Measurements from ENCODE around the gene PGAP2. TPM values are rescaled to one million over a fixed set of nuclear protein-coding genes. Genes with fewer than 3 reads are reported as not detected.
"Not testable (repeated sequence)": the region's sequence is repeated elsewhere in the genome, so short reads cannot be mapped to it uniquely, and the experiment has no call there.

The PGAP2 gene
- total and polyA plus RNA-seq, 7 experiments from 2014 or later: 20.8 to 28.3 (median 26.1) TPM

GRCh38 chr11:3781423-3781822 lies 26.9 kb upstream of the PGAP2 start:
- Mint-ChIP-seq H3K9me3 (peaks cover 0 to 2% (median 0%) of the 10 kb centered on the region in 11 donors), H3K4me3 (peak overlapping the region in 2 of 10 donors; percentile 21 to 51), H3K27ac (peak overlapping the region in 7 of 9 donors; percentile 11 to 95 (median 72)), H3K27me3 (no peaks in the 10 kb centered on the region), H3K4me1 (peaks cover 21 to 56% (median 51%) of the 10 kb centered on the region in 7 donors), H3K36me3 (peaks cover 6 to 36% (median 28%) of the 10 kb centered on the region in 5 donors)
- H3K36me3 ChIP-seq (ENCODE audit: control insufficient read depth in 2 of 3, insufficient read depth in 3 of 3, low read length in 3 of 3): peaks cover 10 to 42% (median 13%) of the 10 kb centered on the region in 3 experiments
- H3K4me3 ChIP-seq (ENCODE audit: low read length): no peak overlapping the region
- H3K27ac ChIP-seq (ENCODE audit: low read depth, low read length): no peak overlapping the region
- no peaks in the 10 kb centered on the region for H3K9me3 ChIP-seq (ENCODE audit: control insufficient read depth in 2 of 3, low read length in 3 of 3)
- ATAC-seq: no peak
- ChIA-PET CTCF (interaction anchor here (0.6 to 1.5 kb wide), 3 partner anchors 27 to 307 kb away, joined by 3 to 5 read pairs (median 3); partner anchors contain the start of gene PGAP2), POLR2A (interaction anchor here (0.6 kb wide), 2 partner anchors 26 to 246 kb away, joined by 3 to 4 read pairs; no protein-coding TSS in a partner anchor)
- H3K4me1 ChIP-seq (ENCODE audit: control insufficient read depth in 2 of 2, insufficient read depth in 2 of 2, low read length in 2 of 2): peaks cover 16 to 20% of the 10 kb centered on the region in 2 donors
- intact Hi-C loops (cut with micrococcal nuclease): no loop called here
- no peak for DNase-seq
- no peaks in the 10 kb centered on the region for H3K27me3 ChIP-seq (ENCODE audit: control insufficient read depth in 2 of 2, insufficient read depth in 2 of 2, low read length in 2 of 2)

GRCh38 chr11:3782963-3783362 lies 25.4 kb upstream of the PGAP2 start:
- intact Hi-C loops (cut with micrococcal nuclease): no loop called here
- POLR2A ChIA-PET: interaction anchor here (0.7 to 1.6 kb wide), 3 partner anchors 15 to 1014 kb away, joined by 3 to 5 read pairs (median 4); partner anchors contain the start of genes NUP98 and STIM1
- Histone ChIP-seq H3K27ac (ENCODE audit: low read depth, low read length) (no peak overlapping the region), H3K9me3 (ENCODE audit: control insufficient read depth in 2 of 3, low read length in 3 of 3) (no peaks in the 10 kb centered on the region), H3K4me3 (ENCODE audit: low read length) (no peak overlapping the region), H3K27me3 (ENCODE audit: control insufficient read depth in 2 of 2, insufficient read depth in 2 of 2, low read length in 2 of 2) (no peaks in the 10 kb centered on the region), H3K4me1 (ENCODE audit: control insufficient read depth in 2 of 2, insufficient read depth in 2 of 2, low read length in 2 of 2) (peaks cover 16 to 25% of the 10 kb centered on the region in 2 donors), H3K36me3 (ENCODE audit: control insufficient read depth in 2 of 3, insufficient read depth in 3 of 3, low read length in 3 of 3) (peaks cover 6 to 29% (median 13%) of the 10 kb centered on the region in 3 experiments)
- no peak for ATAC-seq
- H3K36me3 Mint-ChIP-seq: peaks cover 6 to 33% (median 23%) of the 10 kb centered on the region in 5 donors
- no peaks in the 10 kb centered on the region for H3K27me3 Mint-ChIP-seq
- H3K4me1 Mint-ChIP-seq: peaks cover 34 to 68% (median 66%) of the 10 kb centered on the region in 7 donors
- peak overlapping the region in 5 of 10 donors; percentile 6 to 32 (median 30) for H3K4me3 Mint-ChIP-seq
- CTCF ChIA-PET: interaction anchor here (1.3 to 1.5 kb wide), 2 partner anchors 13 to 66 kb away, joined by 3 read pairs; no protein-coding TSS in a partner anchor
- H3K9me3 Mint-ChIP-seq: no peaks in the 10 kb centered on the region
- peak overlapping the region in 7 of 9 donors; percentile 63 to 95 (median 81) for H3K27ac Mint-ChIP-seq
- DNase-seq: no peak

GRCh38 chr11:3783611-3784010 lies 24.7 kb upstream of the PGAP2 start:
- peaks cover 36 to 74% (median 66%) of the 10 kb centered on the region in 7 donors for H3K4me1 Mint-ChIP-seq
- CTCF ChIA-PET: interaction anchor here (0.7 to 1.5 kb wide), 3 partner anchors 12 to 66 kb away, joined by 3 to 6 read pairs (median 3); no protein-coding TSS in a partner anchor
- DNase-seq (no peak), ATAC-seq (no peak)
- intact Hi-C loops (cut with micrococcal nuclease): loop anchor here in 1 of 2 donors (2.0 kb wide), 1 partner anchor 25 kb away; the partner anchor contains the start of gene PGAP2
- no peaks in the 10 kb centered on the region for H3K9me3 ChIP-seq (ENCODE audit: control insufficient read depth in 2 of 3, low read length in 3 of 3)
- H3K27ac Mint-ChIP-seq: peak overlapping the region in 8 of 9 donors; percentile 39 to 99 (median 90)
- POLR2A ChIA-PET: interaction anchor here (0.5 to 1.6 kb wide), 3 partner anchors 14 to 289 kb away, joined by 3 to 5 read pairs (median 4); partner anchors contain the start of genes NUP98 and STIM1
- H3K27me3 Mint-ChIP-seq: no peaks in the 10 kb centered on the region
- H3K36me3 ChIP-seq (ENCODE audit: control insufficient read depth in 2 of 3, insufficient read depth in 3 of 3, low read length in 3 of 3): peaks cover 5 to 22% (median 7%) of the 10 kb centered on the region in 3 experiments
- peaks cover 16 to 25% of the 10 kb centered on the region in 2 donors for H3K4me1 ChIP-seq (ENCODE audit: control insufficient read depth in 2 of 2, insufficient read depth in 2 of 2, low read length in 2 of 2)
- no peak overlapping the region for H3K4me3 ChIP-seq (ENCODE audit: low read length)
- H3K27ac ChIP-seq (ENCODE audit: low read depth, low read length): no peak overlapping the region
- H3K27me3 ChIP-seq (ENCODE audit: control insufficient read depth in 2 of 2, insufficient read depth in 2 of 2, low read length in 2 of 2): no peaks in the 10 kb centered on the region
- no peaks in the 10 kb centered on the region for H3K9me3 Mint-ChIP-seq
- peaks cover 3 to 28% (median 18%) of the 10 kb centered on the region in 5 donors for H3K36me3 Mint-ChIP-seq
- H3K4me3 Mint-ChIP-seq: peak overlapping the region in 4 of 10 donors; percentile 15 to 55 (median 29)

- intact Hi-C loops (cut with micrococcal nuclease): no loop called here
- H3K9me3 Mint-ChIP-seq: no peaks in the 10 kb centered on the region
- no peak for ATAC-seq
- H3K4me1 ChIP-seq (ENCODE audit: control insufficient read depth in 2 of 2, insufficient read depth in 2 of 2, low read length in 2 of 2): peaks cover 16 to 28% of the 10 kb centered on the region in 2 donors
- H3K27me3 ChIP-seq (ENCODE audit: control insufficient read depth in 2 of 2, insufficient read depth in 2 of 2, low read length in 2 of 2): no peaks in the 10 kb centered on the region
- H3K27me3 Mint-ChIP-seq: no peaks in the 10 kb centered on the region
- H3K36me3 Mint-ChIP-seq: peaks cover 0 to 20% (median 9%) of the 10 kb centered on the region in 5 donors
- H3K4me3 Mint-ChIP-seq: peak overlapping the region in 7 of 10 donors; percentile 24 to 75 (median 63)
- H3K4me1 Mint-ChIP-seq: peaks cover 44 to 83% (median 73%) of the 10 kb centered on the region in 7 donors
- ChIA-PET CTCF (no interaction called here), POLR2A (interaction anchor here (1.0 kb wide), 1 partner anchor 11 kb away, joined by 3 read pairs; no protein-coding TSS in a partner anchor)
- peak overlapping the region; percentile 81 to 97 (median 89) for H3K27ac Mint-ChIP-seq
- no peak for DNase-seq
- no peaks in the 10 kb centered on the region for H3K36me3 ChIP-seq (ENCODE audit: control insufficient read depth in 2 of 3, insufficient read depth in 3 of 3, low read length in 3 of 3)
- H3K9me3 ChIP-seq (ENCODE audit: control insufficient read depth in 2 of 3, low read length in 3 of 3): no peaks in the 10 kb centered on the region
- no peak overlapping the region for H3K4me3 ChIP-seq (ENCODE audit: low read length)
- peak overlapping the region; percentile 50 for H3K27ac ChIP-seq (ENCODE audit: low read depth, low read length)
Observed at GRCh38 chr11:3786781-3787428, 21.5 kb upstream of the PGAP2 start.

GRCh38 chr11:3794387-3794786 lies 14.0 kb upstream of the PGAP2 start:
- H3K4me3 ChIP-seq (ENCODE audit: low read length); DNase-seq; CTCF ChIA-PET; ATAC-seq; H3K9me3 Mint-ChIP-seq; H3K27me3 Mint-ChIP-seq; H3K27me3 ChIP-seq (ENCODE audit: control insufficient read depth in 2 of 2, insufficient read depth in 2 of 2, low read length in 2 of 2); intact Hi-C loops (cut with micrococcal nuclease); POLR2A ChIA-PET; H3K9me3 ChIP-seq (ENCODE audit: control insufficient read depth in 2 of 3, low read length in 3 of 3): not testable (repeated sequence)
- H3K36me3 ChIP-seq (ENCODE audit: control insufficient read depth in 2 of 3, insufficient read depth in 3 of 3, low read length in 3 of 3): peaks cover 0 to 18% (median 5%) of the 10 kb centered on the region in 3 experiments
- H3K27ac ChIP-seq (ENCODE audit: low read depth, low read length): peak overlapping the region; percentile 99
- Mint-ChIP-seq H3K36me3 (peaks cover 3 to 22% (median 6%) of the 10 kb centered on the region in 5 donors), H3K4me1 (peaks cover 24 to 71% (median 59%) of the 10 kb centered on the region in 7 donors), H3K27ac (peak overlapping the region in 7 of 9 donors; percentile 33 to 100 (median 53)), H3K4me3 (peak overlapping the region in 8 of 10 donors; percentile 23 to 96 (median 53))
- H3K4me1 ChIP-seq (ENCODE audit: control insufficient read depth in 2 of 2, insufficient read depth in 2 of 2, low read length in 2 of 2): peaks cover 25 to 30% of the 10 kb centered on the region in 2 donors

All from naive thymus-derived CD4-positive, alpha-beta T cell (primary cell).